Smooth muscle cell (in vitro differentiated cells): ENCODE measurements around the gene ITGA3. TPM values are rescaled to one million over a fixed set of nuclear protein-coding genes. Genes with fewer than 3 reads are reported as not detected.

ENCODE experiments used
- DNase-seq: peaks from one replicate; lab custom pipeline; 2025; ENCODE audit not compliant: unreplicated experiment; lab: John Stamatoyannopoulos, UW
- H2AFZ ChIP-seq: fragments of 200-600 bp; sonication (generic); 2 replicates; pipeline ENCODE4 v1.6.0; 2016; ENCODE audit warnings: antibody characterized with exemption, low read depth, mild to moderate bottlenecking
- H3F3A ChIP-seq: fragments of 200-600 bp; sonication (generic); 2 replicates; pipeline ENCODE4 v1.6.0; 2017; ENCODE audit warnings: antibody characterized with exemption, low read depth
- H3K27ac ChIP-seq: fragments of 200-600 bp; sonication (generic); 2 replicates; pipeline ENCODE4 v1.5.1; 2016; ENCODE audit warnings: low read depth, mild to moderate bottlenecking
- H3K27me3 ChIP-seq: fragments of 200-600 bp; sonication (generic); 2 replicates; pipeline ENCODE4 v1.6.1; 2016; ENCODE audit warnings: low read depth, mild to moderate bottlenecking
- H3K36me3 ChIP-seq: fragments of 200-600 bp; sonication (generic); 2 replicates; pipeline ENCODE4 v1.5.1; 2016; ENCODE audit warnings: low read depth
- H3K4me1 ChIP-seq: fragments of 200-600 bp; sonication (generic); 2 replicates; pipeline ENCODE4 v1.5.1; 2016; ENCODE audit warnings: low read depth
- H3K4me2 ChIP-seq: fragments of 200-600 bp; sonication (generic); 2 replicates; pipeline ENCODE4 v1.6.0; 2016; ENCODE audit warnings: mild to moderate bottlenecking
- H3K4me3 ChIP-seq: fragments of 200-600 bp; sonication (generic); 2 replicates; pipeline ENCODE4 v1.5.1; 2016; ENCODE audit warnings: mild to moderate bottlenecking
- H3K79me2 ChIP-seq: fragments of 200-600 bp; sonication (generic); 2 replicates; pipeline ENCODE4 v1.6.0; 2016; ENCODE audit warnings: low read depth, mild to moderate bottlenecking
- H3K9ac ChIP-seq: fragments of 200-600 bp; sonication (generic); 2 replicates; pipeline ENCODE4 v1.6.0; 2016; ENCODE audit warnings: low read depth
- H3K9me3 ChIP-seq: fragments of 200-600 bp; sonication (generic); replicated peaks from 2 replicates; pipeline ENCODE4 v1.5.1; 2016; ENCODE audit warnings: low read depth
- H4K20me1 ChIP-seq: fragments of 200-600 bp; sonication (generic); 2 replicates; pipeline ENCODE4 v1.6.0; 2016; ENCODE audit warnings: low read depth
- CTCF ChIP-seq: fragments of 200-600 bp; sonication (generic); IDR thresholded peaks from 2 replicates; pipeline ENCODE4 v1.5.1; 2017; ENCODE audit warnings: borderline replicate concordance, mild to moderate bottlenecking, antibody characterized with exemption; ENCODE audit not compliant: insufficient read depth, poor library complexity, severe bottlenecking
- WGBS: methylation state at CpG from one replicate; pipeline ENCODE4 v1.1.7; 2016; ENCODE audit warnings: low lambda C conversion rate; 5-methylcytosine and 5-hydroxymethylcytosine counted together
- polyA plus RNA-seq: library from polyadenylated mRNA; unstranded; fragments of >200 nt; fragmentation: Nextera tagmentation; extraction: Ambion mirVana; gene quantifications from 2 replicates; pipeline ENCODE4 v1.2.1, GENCODE V29; 2016
- total RNA-seq: library from RNA; depleted of rRNA; stranded (reverse); fragments of >200 nt; gene quantifications from 2 replicates; pipeline ENCODE4 v1.2.3, GENCODE V29; 2014

Gene ITGA3
- total and polyA plus RNA-seq, 2 experiments from 2014 or later, result 30.0 to 44.7 TPM

GRCh38 chr17:50035421-50035879 lies 20.5 kb upstream of the ITGA3 start:
- H3K4me1 ChIP-seq, result no peaks in the 10 kb centered on the region
- H3K4me2 ChIP-seq, result no peak overlapping the region
- no peak for DNase-seq
- H3K36me3 ChIP-seq, result no peaks in the 10 kb centered on the region
- H3K27ac ChIP-seq, result no peak overlapping the region
- no peaks in the 10 kb centered on the region for H3F3A ChIP-seq
- no peak overlapping the region for H2AFZ ChIP-seq
- no peaks in the 10 kb centered on the region for H3K79me2 ChIP-seq
- H4K20me1 ChIP-seq, result no peaks in the 10 kb centered on the region
- H3K27me3 ChIP-seq, result no peaks in the 10 kb centered on the region
- TF ChIP-seq CTCF, result no peak
- 84% methylated on average over 5 of the region's 5 CpGs for WGBS
- H3K9ac ChIP-seq, result no peak overlapping the region
- no peaks in the 10 kb centered on the region for H3K9me3 ChIP-seq
- no peak overlapping the region for H3K4me3 ChIP-seq

GRCh38 chr17:50035945-50036344 lies 20.0 kb upstream of the ITGA3 start:
- H3K4me1 ChIP-seq, result no peaks in the 10 kb centered on the region
- no peaks in the 10 kb centered on the region for H3K36me3 ChIP-seq
- no peaks in the 10 kb centered on the region for H3K27me3 ChIP-seq
- no peak overlapping the region for H3K27ac ChIP-seq
- no peak for TF ChIP-seq CTCF
- H3K4me2 ChIP-seq, result no peak overlapping the region
- no peak for DNase-seq
- 60% methylated on average over 1 of the region's 1 CpG for WGBS
- H3F3A ChIP-seq, result no peaks in the 10 kb centered on the region
- no peaks in the 10 kb centered on the region for H3K79me2 ChIP-seq
- H4K20me1 ChIP-seq, result no peaks in the 10 kb centered on the region
- no peak overlapping the region for H3K4me3 ChIP-seq
- H2AFZ ChIP-seq, result no peak overlapping the region
- H3K9me3 ChIP-seq, result no peaks in the 10 kb centered on the region
- no peak overlapping the region for H3K9ac ChIP-seq

- Histone ChIP-seq H3K4me2 (no peak overlapping the region), H3K79me2 (no peaks in the 10 kb centered on the region), H3K27me3 (no peaks in the 10 kb centered on the region), H4K20me1 (no peaks in the 10 kb centered on the region), H3K4me3 (no peak overlapping the region), H2AFZ (no peak overlapping the region), H3K36me3 (no peaks in the 10 kb centered on the region), H3K4me1 (no peaks in the 10 kb centered on the region), H3K9me3 (no peaks in the 10 kb centered on the region), H3K27ac (no peak overlapping the region), H3F3A (no peaks in the 10 kb centered on the region), H3K9ac (no peak overlapping the region)
- 91% methylated on average over 11 of the region's 11 CpGs for WGBS
- DNase-seq, result no peak
- no peak for TF ChIP-seq CTCF
These were observed 19.3 kb upstream of the ITGA3 start for GRCh38 chr17:50036455-50037261.
